AG04449 (cell line): ENCODE results near the gene IL20.
A peak's percentile ranks its signal among the peaks of the same experiment; 100 is the strongest.

Experiments
- CTCF ChIA-PET: fragments of 350-600 bp; formaldehyde crosslinking; extraction: SDS; loops from one replicate; lab custom pipeline; 2021; ENCODE audit warnings: antibody characterized with exemption; lab: Yijun Ruan, JAX
- POLR2A ChIA-PET: fragments of 400-600, 350-600 bp; formaldehyde crosslinking; extraction: SDS; loops from one replicate; lab custom pipeline; 2020; ENCODE audit warnings: antibody characterized with exemption, inconsistent platforms; lab: Yijun Ruan, JAX
- DNase-seq: peaks from one replicate; pipeline ENCODE4 v3.0.0-alpha.2; 2010; ENCODE audit warnings: low read depth, low spot score
- H3K4me3 ChIP-seq: 2 replicates; pipeline ENCODE4 v1.5.1; 2011; ENCODE audit warnings: low read depth, mild to moderate bottlenecking, control low read depth, low read length
- TF ChIP-seq, protein P1 (sequence below): IDR thresholded peaks from one replicate; pipeline ENCODE4 v1.5.1; 2011; ENCODE audit warnings: mild to moderate bottlenecking, moderate library complexity, low read length, control low read depth, inconsistent platforms; ENCODE audit not compliant: insufficient read depth; ENCODE audit errors: missing control alignments

Gene IL20, protein sequence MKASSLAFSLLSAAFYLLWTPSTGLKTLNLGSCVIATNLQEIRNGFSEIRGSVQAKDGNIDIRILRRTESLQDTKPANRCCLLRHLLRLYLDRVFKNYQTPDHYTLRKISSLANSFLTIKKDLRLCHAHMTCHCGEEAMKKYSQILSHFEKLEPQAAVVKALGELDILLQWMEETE

GRCh38 chr1:206864939-206865671 lies at the start of gene IL20:
IL20 (plus strand) TSS chr1:206865623; CDS start chr1:206865853, 230 bp downstream.
- TF ChIP-seq, protein P1, sequence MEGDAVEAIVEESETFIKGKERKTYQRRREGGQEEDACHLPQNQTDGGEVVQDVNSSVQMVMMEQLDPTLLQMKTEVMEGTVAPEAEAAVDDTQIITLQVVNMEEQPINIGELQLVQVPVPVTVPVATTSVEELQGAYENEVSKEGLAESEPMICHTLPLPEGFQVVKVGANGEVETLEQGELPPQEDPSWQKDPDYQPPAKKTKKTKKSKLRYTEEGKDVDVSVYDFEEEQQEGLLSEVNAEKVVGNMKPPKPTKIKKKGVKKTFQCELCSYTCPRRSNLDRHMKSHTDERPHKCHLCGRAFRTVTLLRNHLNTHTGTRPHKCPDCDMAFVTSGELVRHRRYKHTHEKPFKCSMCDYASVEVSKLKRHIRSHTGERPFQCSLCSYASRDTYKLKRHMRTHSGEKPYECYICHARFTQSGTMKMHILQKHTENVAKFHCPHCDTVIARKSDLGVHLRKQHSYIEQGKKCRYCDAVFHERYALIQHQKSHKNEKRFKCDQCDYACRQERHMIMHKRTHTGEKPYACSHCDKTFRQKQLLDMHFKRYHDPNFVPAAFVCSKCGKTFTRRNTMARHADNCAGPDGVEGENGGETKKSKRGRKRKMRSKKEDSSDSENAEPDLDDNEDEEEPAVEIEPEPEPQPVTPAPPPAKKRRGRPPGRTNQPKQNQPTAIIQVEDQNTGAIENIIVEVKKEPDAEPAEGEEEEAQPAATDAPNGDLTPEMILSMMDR = peak; percentile 90
- ChIA-PET CTCF (interaction anchor here (0.6 to 5.2 kb wide), 36 partner anchors 10 to 138 kb away, joined by 3 to 53 read pairs (median 6); partner anchors contain the start of genes FCMR and IL10), POLR2A (no interaction called here)
- no peak within 1 kb of the TSS for H3K4me3 ChIP-seq
- DNase-seq = peak; percentile 40

DNA sequence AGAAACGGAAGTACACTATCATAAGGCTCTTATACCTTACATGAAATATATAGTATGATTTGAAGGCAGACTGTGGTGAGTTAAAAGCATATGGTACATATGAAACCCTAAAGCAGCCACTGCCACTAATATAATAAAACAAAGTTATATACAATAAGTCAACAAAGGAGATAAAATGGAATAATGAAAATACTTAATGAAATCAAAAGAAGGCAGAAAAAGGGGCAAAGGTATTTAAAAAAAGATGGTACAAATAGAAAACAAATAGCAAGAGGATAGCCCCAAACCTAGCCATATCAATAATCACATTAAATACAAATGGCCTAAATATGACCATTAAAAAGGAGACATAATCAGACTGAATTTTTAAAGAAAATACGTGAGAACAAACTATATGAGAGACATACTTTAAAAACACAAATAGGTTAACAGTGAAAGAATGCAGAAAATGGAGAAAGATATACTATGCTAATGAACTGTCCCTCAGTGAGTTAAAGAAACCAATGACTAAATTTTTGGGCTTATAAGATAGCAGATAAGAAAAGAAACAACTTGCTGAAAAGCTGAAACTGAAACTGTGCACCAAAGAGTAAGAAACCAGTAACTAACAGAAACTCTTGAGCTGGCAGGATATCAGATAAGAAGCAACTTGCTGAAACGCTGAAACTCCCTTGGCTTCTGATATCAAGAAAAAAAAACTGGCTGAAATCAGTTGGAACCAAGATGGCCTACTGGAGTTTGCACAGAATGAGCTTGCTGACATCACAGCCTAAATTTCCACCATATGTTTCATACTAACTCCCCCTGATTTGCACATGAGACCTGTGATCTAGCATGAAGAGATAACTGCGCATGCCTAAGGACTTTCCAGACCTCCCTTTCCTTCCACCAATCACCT lies 48.8 kb upstream of the IL20 start:
- DNase-seq = no peak
- POLR2A ChIA-PET = no interaction called here
- CTCF ChIA-PET = interaction anchor here (0.9 to 6.7 kb wide), 12 partner anchors 8 to 166 kb away, joined by 3 to 51 read pairs (median 4); no protein-coding TSS in a partner anchor
- no peak overlapping the region for H3K4me3 ChIP-seq
- TF ChIP-seq, protein P1 = no peak

DNA sequence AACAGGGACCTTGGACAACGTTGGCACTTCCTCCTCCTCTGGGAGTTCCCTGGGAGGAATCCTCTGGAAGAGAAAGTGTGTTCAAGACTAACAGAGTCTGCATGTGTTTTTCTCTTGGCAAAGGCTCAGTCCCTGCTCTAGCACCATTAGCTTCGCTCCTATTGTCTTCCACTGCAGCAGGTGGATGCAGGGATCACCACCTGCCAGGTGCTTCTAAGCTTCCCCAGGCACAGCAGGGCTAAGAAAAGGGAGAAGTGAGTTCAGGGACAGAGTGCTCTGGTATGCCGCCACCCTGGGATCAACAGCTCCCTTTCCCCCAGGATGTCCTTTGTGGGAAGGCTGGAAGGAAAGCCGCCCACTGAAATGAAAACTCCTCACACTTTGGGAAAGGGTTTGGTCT lies 43.9 kb upstream of the IL20 start:
- H3K4me3 ChIP-seq = no peak overlapping the region
- POLR2A ChIA-PET = no interaction called here
- TF ChIP-seq, protein P1 = no peak
- no peak for DNase-seq
- CTCF ChIA-PET = interaction anchor here (1.7 to 6.7 kb wide), 4 partner anchors 8 to 91 kb away, joined by 3 to 61 read pairs (median 28); no protein-coding TSS in a partner anchor

GRCh38 chr1:206823727-206824126 lies 41.7 kb upstream of the IL20 start:
- TF ChIP-seq, protein P1 = no peak
- ChIA-PET CTCF (interaction anchor here (1.0 to 5.9 kb wide), 5 partner anchors 15 to 89 kb away, joined by 3 to 61 read pairs (median 4); partner anchors contain the start of gene IL20), POLR2A (interaction anchor here (1.1 kb wide), 1 partner anchor 11 kb away, joined by 4 read pairs; no protein-coding TSS in a partner anchor)
- no peak for DNase-seq
- no peak overlapping the region for H3K4me3 ChIP-seq

DNA sequence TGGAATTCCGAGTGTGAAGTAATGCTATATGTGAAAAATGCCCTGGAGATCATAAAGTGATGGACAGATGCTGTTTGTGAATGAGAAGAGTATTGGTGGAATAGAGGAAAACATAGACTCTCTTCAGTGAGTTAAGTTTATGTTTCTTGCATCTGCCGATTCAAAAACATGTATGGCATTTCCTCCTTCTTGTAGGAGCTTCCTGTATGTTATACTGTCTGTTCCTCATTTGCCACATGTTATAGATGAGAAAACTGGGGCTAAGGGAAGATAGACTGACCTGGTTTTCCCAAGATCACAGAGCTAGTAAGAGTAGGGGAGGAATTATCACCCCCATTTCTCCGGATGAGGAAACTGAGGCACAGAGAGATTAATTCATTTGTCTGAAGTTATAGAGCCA lies 41.1 kb upstream of the IL20 start:
- ChIA-PET CTCF (interaction anchor here (1.0 to 5.9 kb wide), 5 partner anchors 15 to 90 kb away, joined by 3 to 61 read pairs (median 4); partner anchors contain the start of gene IL20), POLR2A (interaction anchor here (1.1 kb wide), 1 partner anchor 10 kb away, joined by 4 read pairs; no protein-coding TSS in a partner anchor)
- no peak for DNase-seq
- TF ChIP-seq, protein P1 = no peak
- no peak overlapping the region for H3K4me3 ChIP-seq
